HepG2 (cell line): ENCODE measurements around the gene IQCK. TPM values are rescaled to one million over a fixed set of nuclear protein-coding genes. Genes with fewer than 3 reads are reported as not detected.

ENCODE experiments used
- AKAP8 ChIP-seq: sonication (generic); formaldehyde crosslinking; IDR thresholded peaks from 2 replicates; pipeline ENCODE4 v1.5.1; 2020; ENCODE audit warnings: mild to moderate bottlenecking, missing genetic modification reagents
- ARHGAP35 ChIP-seq: sonication (generic); formaldehyde crosslinking; IDR thresholded peaks from 2 replicates; pipeline ENCODE4 v1.9.0; 2022; ENCODE audit warnings: mild to moderate bottlenecking, inconsistent platforms, moderate library complexity, missing genetic modification reagents, borderline replicate concordance
- CERS6 ChIP-seq: sonication (generic); formaldehyde crosslinking; IDR thresholded peaks from 2 replicates; pipeline ENCODE4 v1.5.0; 2020; ENCODE audit warnings: missing genetic modification reagents
- GABPB1 ChIP-seq: IDR thresholded peaks from 2 replicates; pipeline ENCODE4 v1.6.1; 2016; ENCODE audit warnings: mild to moderate bottlenecking, missing genetic modification reagents, moderate library complexity, missing compliant biosample characterization
- KDM5B ChIP-seq: sonication (generic); formaldehyde crosslinking; IDR thresholded peaks from 2 replicates; pipeline ENCODE4 v1.4.0; 2020; ENCODE audit warnings: missing genetic modification reagents, mild to moderate bottlenecking, borderline replicate concordance
- MTA1 ChIP-seq: sonication (generic); formaldehyde crosslinking; IDR thresholded peaks from 2 replicates; pipeline ENCODE4 v1.4.0; 2020; ENCODE audit warnings: missing genetic modification reagents, mild to moderate bottlenecking, borderline replicate concordance
- TFDP1 ChIP-seq: IDR thresholded peaks from 2 replicates; pipeline ENCODE4 v1.6.1; 2016; ENCODE audit warnings: missing compliant biosample characterization, missing genetic modification reagents, borderline replicate concordance
- ZHX1 ChIP-seq: sonication (generic); formaldehyde crosslinking; IDR thresholded peaks from 2 replicates; pipeline ENCODE4 v1.8.1; 2022; ENCODE audit warnings: low read depth, mild to moderate bottlenecking, missing genetic modification reagents
- ZNF263 ChIP-seq: sonication (generic); formaldehyde crosslinking; IDR thresholded peaks from 2 replicates; pipeline ENCODE4 v1.4.0; 2020; ENCODE audit warnings: missing genetic modification reagents
- polyA plus RNA-seq, 8 experiments: library from polyadenylated mRNA; depleted of rRNA in 3 of 8; stranded (reverse) in 7 of 8; unstranded in 1 of 8; fragments of >200 nt; fragmentation: Illumina TruSeq in 4 of 8; extraction: Trizol in 4 of 8; gene quantifications; 2 replicates each; pipeline versions ENCODE4 v1.2.1 to v1.2.3, GENCODE V29; 2011 to 2016; ENCODE audit warnings: low read depth in 4 of 8, missing spikeins in 1 of 8, mixed read lengths in 1 of 8; ENCODE audit not compliant: insufficient read depth in 1 of 8
- total RNA-seq, 5 experiments: library from RNA; depleted of rRNA; stranded (reverse); fragments of >200 nt; fragmentation: Illumina TruSeq; extraction: Trizol; gene quantifications; 2 replicates each; pipeline ENCODE4 v1.2.3, GENCODE V29; 2016; ENCODE audit warnings: low read depth in 1 of 5

The IQCK gene
- total and polyA plus RNA-seq, 2 of the 13 experiments (the other 11 are each of a cell fraction or from before 2014, with no cell fraction given): 5.1 to 7.3 TPM

GRCh38 chr16:19883296-19883965 is 165.4 kb downstream of the IQCK start (continued):
- TF ChIP-seq MTA1 (CRISPR knock-in tag) (0 out of 2 replicates have a peak, but pooled peaks have one; percentile 37), TFDP1 (CRISPR knock-in tag) (0 out of 2 replicates have a peak, but pooled peaks have one; percentile 5), ZHX1 (no peak), CERS6 (CRISPR knock-in tag) (no peak), AKAP8 (CRISPR knock-in tag) (no peak), ZNF263 (CRISPR knock-in tag) (peak; percentile 83), ARHGAP35 (peak; percentile 66; the same call in 1 of the 2 replicates), KDM5B (CRISPR knock-in tag) (0 out of 2 replicates have a peak, but pooled peaks have one; percentile 25), GABPB1 (peak; percentile 22; the same call in 1 of the 2 replicates)
